Fibroblast of the aortic adventitia (primary cell): ENCODE results near the gene IL15RA. TPM values are rescaled to one million over a fixed set of nuclear protein-coding genes. Genes with fewer than 3 reads are reported as not detected.

ENCODE experiments used
- DNase-seq: peaks from one replicate; pipeline ENCODE4 v3.0.0-alpha.2; 2010; ENCODE audit warnings: low read depth
- H3K4me3 ChIP-seq: 2 replicates; pipeline ENCODE4 v1.5.1; 2011; ENCODE audit warnings: low read depth, mild to moderate bottlenecking, control low read depth, low read length, moderate library complexity
- CTCF ChIP-seq: IDR thresholded peaks from 2 replicates; pipeline ENCODE4 v1.5.1; 2011; ENCODE audit warnings: mild to moderate bottlenecking, low read length, control low read depth, inconsistent platforms; ENCODE audit not compliant: insufficient read depth
- total RNA-seq: library from RNA; depleted of rRNA; stranded (reverse); fragments of >200 nt; gene quantifications from 2 replicates; pipeline ENCODE4 v1.2.3, GENCODE V29; 2012; ENCODE audit warnings: low replicate concordance

IL15RA gene
- total RNA-seq, 1 donor = 5.7 TPM

- no peak for DNase-seq
- no peak for TF ChIP-seq CTCF
- H3K4me3 ChIP-seq = no peak overlapping the region
Observed at GRCh38 chr10:5959581-5960069, 17.7 kb downstream of the IL15RA start.

DNA sequence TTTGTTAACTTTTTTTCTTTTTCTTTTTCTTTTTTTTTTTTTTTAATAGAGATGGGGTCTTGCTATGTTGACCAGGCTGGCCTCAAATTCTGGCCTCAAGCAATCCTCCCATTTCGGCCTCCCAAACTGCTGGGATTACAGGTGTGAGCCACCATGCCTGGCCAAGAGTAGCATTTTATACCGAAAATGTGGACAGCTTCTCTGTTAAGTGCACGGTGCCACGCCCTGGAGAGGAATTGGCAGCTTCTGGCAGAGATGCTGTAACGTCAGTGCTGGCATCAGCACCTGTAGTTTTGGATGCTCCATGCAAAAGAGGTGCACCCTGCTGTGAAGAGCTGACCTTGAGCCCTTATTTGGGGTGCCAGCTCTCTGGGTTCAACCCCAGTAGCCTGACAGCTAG lies 18.2 kb downstream of the IL15RA start:
- no peak overlapping the region for H3K4me3 ChIP-seq
- no peak for DNase-seq
- no peak for TF ChIP-seq CTCF

- TF ChIP-seq CTCF = no peak
- no peak overlapping the region for H3K4me3 ChIP-seq
- no peak for DNase-seq
Observed at GRCh38 chr10:5958675-5959074, 18.7 kb downstream of the IL15RA start.

GRCh38 chr10:5958077-5958476 lies 19.3 kb downstream of the IL15RA start:
- TF ChIP-seq CTCF = no peak
- no peak overlapping the region for H3K4me3 ChIP-seq
- peak; percentile 75 for DNase-seq

DNA sequence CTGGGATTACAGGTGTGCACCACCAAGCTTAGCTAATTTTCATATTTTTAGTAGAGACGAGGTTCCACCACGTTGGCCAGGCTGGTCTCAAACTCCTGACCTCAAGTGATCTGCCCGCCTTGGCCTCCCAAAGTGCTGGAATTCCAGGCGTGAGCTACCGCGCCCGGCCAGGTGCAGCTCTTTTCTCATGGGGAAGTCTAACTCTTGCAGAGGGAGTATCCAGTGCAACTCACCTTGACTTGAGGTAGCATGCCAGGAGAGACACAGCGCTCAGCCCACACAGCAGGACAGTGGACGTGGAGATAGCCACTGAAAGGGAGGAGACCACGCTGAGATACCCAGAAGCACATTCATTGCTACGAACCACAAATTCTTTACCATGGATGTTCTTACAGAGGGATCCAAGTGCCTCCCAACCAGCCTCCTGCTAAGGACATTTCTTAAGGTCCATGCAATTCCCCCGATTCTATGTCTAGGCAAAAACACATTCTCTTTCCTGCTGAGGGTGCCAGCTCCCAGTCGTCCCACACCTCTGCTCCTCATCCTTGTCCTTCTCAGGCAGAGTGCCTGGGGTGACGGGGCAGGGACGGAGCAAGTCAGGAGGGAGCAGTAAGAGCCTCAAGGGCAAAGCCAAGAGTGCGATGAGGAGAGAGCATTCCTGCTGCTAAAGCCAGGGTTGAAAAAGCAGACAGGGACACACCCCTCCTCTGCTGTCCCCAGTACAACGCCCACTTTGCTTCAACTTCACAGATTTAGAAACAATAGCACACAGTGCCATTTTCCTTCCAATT lies 21.0 kb downstream of the IL15RA start:
- no peak for DNase-seq
- H3K4me3 ChIP-seq = no peak overlapping the region
- no peak for TF ChIP-seq CTCF

GRCh38 chr10:5953676-5954075 lies 23.7 kb downstream of the IL15RA start:
- DNase-seq = no peak
- no peak for TF ChIP-seq CTCF
- H3K4me3 ChIP-seq = no peak overlapping the region
